Endothelial cell of umbilical vein (primary cell): ENCODE measurements around the gene NEU1. TPM values are rescaled to one million over a fixed set of nuclear protein-coding genes. Genes with fewer than 3 reads are reported as not detected.

Experiments
- BruUV-seq: library from RNA; stranded (reverse); fragments of 400-500 nt; replicated peaks from 2 replicates; lab custom pipeline; 2021; lab: Mats Ljungman, UMichigan
- CTCF ChIA-PET: fragments of 300-600, 350-600 bp; sonication (Branson Sonifier 250); formaldehyde crosslinking; loops from one replicate; lab custom pipeline; 2021; ENCODE audit warnings: antibody characterized with exemption, inconsistent platforms; lab: Charles Lee
- POLR2A ChIA-PET: fragments of 300-600, 350-600 bp; sonication (Branson Sonifier 250); formaldehyde crosslinking; loops from one replicate; lab custom pipeline; 2021; ENCODE audit warnings: antibody characterized with exemption, inconsistent platforms; lab: Charles Lee
- DNase-seq: peaks from one replicate; pipeline ENCODE4 v3.0.0-alpha.2; 2011; ENCODE audit warnings: low read depth, low spot score
- FAIRE-seq: peaks from 2 replicates; lab custom pipeline; 2011; peaks lifted over from hg19 to GRCh38; lab: Jason Lieb, UNC
- H2AFZ ChIP-seq: 2 replicates; pipeline ENCODE4 v1.6.0; 2012; ENCODE audit warnings: low read depth, low read length, control low read depth, inconsistent platforms
- H3K27ac ChIP-seq: 2 replicates; pipeline ENCODE4 v1.5.1; 2011; ENCODE audit warnings: low read depth, mild to moderate bottlenecking, control low read depth, low read length, moderate library complexity; ENCODE audit not compliant: insufficient read depth
- H3K27me3 ChIP-seq, 2 experiments: 2 replicates each; pipeline versions ENCODE4 v1.6.0 to v1.6.1; 2011; ENCODE audit warnings: low read length in 2 of 2, mixed read lengths in 1 of 2; ENCODE audit not compliant: control insufficient read depth in 2 of 2, insufficient read depth in 2 of 2
- H3K36me3 ChIP-seq, 2 experiments: 2 replicates in 1 of 2; 3 replicates in 1 of 2; pipeline ENCODE4 v1.5.1; 2011; ENCODE audit warnings: low read length in 2 of 2, mild to moderate bottlenecking in 1 of 2, moderate library complexity in 1 of 2; ENCODE audit not compliant: control insufficient read depth in 2 of 2, insufficient read depth in 2 of 2; ENCODE audit errors: extremely low read depth in 1 of 2
- H3K4me1 ChIP-seq: 3 replicates; pipeline ENCODE4 v1.5.1; 2011; ENCODE audit warnings: mild to moderate bottlenecking, low read length; ENCODE audit not compliant: control insufficient read depth, insufficient read depth; ENCODE audit errors: extremely low read depth
- H3K4me2 ChIP-seq: 2 replicates; pipeline ENCODE4 v1.6.1; 2011; ENCODE audit warnings: low read length, control low read depth, mixed read lengths; ENCODE audit not compliant: insufficient read depth
- H3K4me3 ChIP-seq, 3 experiments: fragments of 200-600 bp in 1 of 3; sonication (generic), shearing (Covaris generic) in 1 of 3; replicated peaks in 1 of 3; 2 replicates each; pipeline ENCODE4 v1.5.1; 2011 to 2016; ENCODE audit warnings: control low read depth in 3 of 3, low read length in 3 of 3, mild to moderate bottlenecking in 2 of 3, inconsistent platforms in 1 of 3, low read depth in 1 of 3, moderate library complexity in 1 of 3; ENCODE audit not compliant: insufficient read depth in 1 of 3
- H3K79me2 ChIP-seq: 2 replicates; pipeline ENCODE4 v1.6.0; 2012; ENCODE audit warnings: low read length, inconsistent platforms; ENCODE audit not compliant: control insufficient read depth, insufficient read depth
- H3K9ac ChIP-seq: replicated peaks from 2 replicates; pipeline ENCODE3; 2011; ENCODE audit warnings: low read length, control low read depth; ENCODE audit not compliant: insufficient read depth; ENCODE audit errors: extremely low read depth
- H3K9me1 ChIP-seq: replicated peaks from 3 replicates; pipeline ENCODE4 v1.6.0; 2011; ENCODE audit warnings: mild to moderate bottlenecking, low read length; ENCODE audit not compliant: control insufficient read depth, insufficient read depth; ENCODE audit errors: extremely low read depth
- H3K9me3 ChIP-seq: replicated peaks from 2 replicates; pipeline ENCODE4 v1.5.1; 2012; ENCODE audit warnings: low read length, inconsistent platforms; ENCODE audit not compliant: control insufficient read depth, insufficient read depth
- H4K20me1 ChIP-seq: replicated peaks from 2 replicates; pipeline ENCODE3; 2011; ENCODE audit warnings: mild to moderate bottlenecking, low read length; ENCODE audit not compliant: control insufficient read depth, insufficient read depth; ENCODE audit errors: extremely low read depth
- EZH2 ChIP-seq: IDR thresholded peaks from 2 replicates; pipeline ENCODE4 v1.6.1; 2012; ENCODE audit warnings: borderline replicate concordance, low read depth, mild to moderate bottlenecking, moderate library complexity, low read length, inconsistent platforms; ENCODE audit not compliant: severe bottlenecking
- FOS ChIP-seq: IDR thresholded peaks from 2 replicates; pipeline ENCODE4 v1.6.1; 2011; ENCODE audit warnings: mild to moderate bottlenecking, low read length, moderate library complexity, borderline replicate concordance; ENCODE audit not compliant: insufficient read depth
- GATA2 ChIP-seq: IDR thresholded peaks from 2 replicates; pipeline ENCODE4 v1.7.0; 2011; ENCODE audit warnings: low read depth, mild to moderate bottlenecking, moderate library complexity, mixed read lengths, low read length; ENCODE audit not compliant: insufficient read length, insufficient read depth
- JUN ChIP-seq: IDR thresholded peaks from 2 replicates; pipeline ENCODE4 v1.6.1; 2011; ENCODE audit warnings: borderline replicate concordance, low read depth; ENCODE audit not compliant: insufficient read length, insufficient read depth
- MYC ChIP-seq: IDR thresholded peaks from one replicate; pipeline ENCODE4 v1.6.1; 2011; ENCODE audit warnings: mild to moderate bottlenecking, low read depth, low read length
- POLR2A ChIP-seq: IDR thresholded peaks from 2 replicates; pipeline ENCODE4 v1.6.1; 2012; ENCODE audit warnings: low read depth, mild to moderate bottlenecking, control low read depth, low read length
- POLR2AphosphoS5 ChIP-seq: IDR thresholded peaks from 2 replicates; pipeline ENCODE4 v1.6.1; 2012; ENCODE audit warnings: low read depth, mild to moderate bottlenecking, control low read depth, low read length, moderate library complexity; ENCODE audit not compliant: insufficient read depth
- dilution Hi-C: fragments of 300-500 bp; cut with MboI; formaldehyde crosslinking; loops from one replicate; pipeline ENCODE4 v1.15.0; 2019; ENCODE audit warnings: low sequenced_read_pairs; ENCODE audit not compliant: extremely low pct_ligation_motif_present
- intact Hi-C: fragments of 100-400 bp; cut with micrococcal nuclease; formaldehyde crosslinking; loops from one replicate; pipeline ENCODE4 v1.10.0; 2022
- polyA plus RNA-seq, 4 experiments: library from polyadenylated mRNA; depleted of rRNA in 3 of 4; stranded (reverse) in 3 of 4; unstranded in 1 of 4; fragments of >200 nt; gene quantifications; 2 replicates each; pipeline versions ENCODE4 v1.2.1 to v1.2.3, GENCODE V29; 2011 to 2012; ENCODE audit warnings: missing spikeins in 1 of 4
- total RNA-seq: library from RNA; stranded (reverse); gene quantifications from 2 replicates; pipeline ENCODE4 v1.2.3, GENCODE V29; 2021
- TF ChIP-seq, protein P1 (sequence below): IDR thresholded peaks from 2 replicates; pipeline ENCODE4 v1.6.1; 2011; ENCODE audit not compliant: insufficient read depth, insufficient read length
- TF ChIP-seq, protein P2 (sequence below), 2 donors: IDR thresholded peaks; 1 replicate in 1 of 2; 2 replicates in 1 of 2; pipeline ENCODE4 v1.5.1; 2011; ENCODE audit warnings: low read length in 2 of 2, mild to moderate bottlenecking in 2 of 2, moderate library complexity in 2 of 2, control low read depth in 1 of 2, inconsistent platforms in 1 of 2, low read depth in 1 of 2; ENCODE audit not compliant: insufficient read depth in 1 of 2; ENCODE audit errors: extremely low read depth in 1 of 2

Gene NEU1
- total and polyA plus RNA-seq, 2 donors (not counting 3 experiments of a cell fraction or from before 2014, with no cell fraction given): 62.8 to 111 TPM

DNA sequence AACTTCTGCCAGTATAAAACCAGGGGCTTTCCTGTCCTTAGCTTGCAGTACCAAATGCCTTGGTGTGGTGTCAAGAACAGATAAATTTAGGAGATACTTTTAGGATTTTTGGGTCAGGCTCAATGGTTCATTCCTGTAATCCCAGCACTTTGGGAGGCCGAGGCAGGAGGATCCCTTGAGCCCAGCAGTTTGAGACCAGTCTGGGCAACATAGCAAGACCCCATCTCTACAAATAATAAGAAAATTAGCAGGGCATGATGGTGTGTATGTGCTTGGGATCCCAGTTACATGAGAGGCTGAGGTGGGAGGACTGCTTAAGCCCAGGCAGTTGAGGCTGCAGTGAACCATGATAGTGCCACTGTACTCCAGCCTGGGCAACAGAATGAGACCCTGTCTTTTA, 42.4 kb upstream of the NEU1 start:
- no peak overlapping the region for H3K9ac ChIP-seq
- POLR2A ChIA-PET: no interaction called here
- H3K4me3 ChIP-seq: no peak overlapping the region
- FAIRE-seq (no peak), DNase-seq (no peak)
- H3K27ac ChIP-seq: no peak overlapping the region
- H2AFZ ChIP-seq: no peak overlapping the region
- CTCF ChIA-PET: interaction anchor here (1.5 kb wide), 1 partner anchor 47 kb away, joined by 5 read pairs; no protein-coding TSS in a partner anchor
- intact Hi-C loops: no loop called here
- H3K4me1 ChIP-seq: no peaks in the 10 kb centered on the region
- H3K36me3 ChIP-seq: no peaks in the 10 kb centered on the region
- H3K9me3 ChIP-seq: no peaks in the 10 kb centered on the region
- no peaks in the 10 kb centered on the region for H3K79me2 ChIP-seq
- dilution Hi-C loops: no loop called here
- H3K27me3 ChIP-seq: peaks cover 5 to 12% of the 10 kb centered on the region in 2 experiments
- BruUV-seq: no TSS peak
- TF ChIP-seq GATA2: no peak
- TF ChIP-seq FOS: no peak
- no peak for TF ChIP-seq JUN
- no peak for TF ChIP-seq MYC
- no peak for TF ChIP-seq EZH2
- TF ChIP-seq, protein P1, sequence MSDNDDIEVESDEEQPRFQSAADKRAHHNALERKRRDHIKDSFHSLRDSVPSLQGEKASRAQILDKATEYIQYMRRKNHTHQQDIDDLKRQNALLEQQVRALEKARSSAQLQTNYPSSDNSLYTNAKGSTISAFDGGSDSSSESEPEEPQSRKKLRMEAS: no peak
- no peak for TF ChIP-seq POLR2AphosphoS5
- TF ChIP-seq POLR2A: no peak
- TF ChIP-seq, protein P2, sequence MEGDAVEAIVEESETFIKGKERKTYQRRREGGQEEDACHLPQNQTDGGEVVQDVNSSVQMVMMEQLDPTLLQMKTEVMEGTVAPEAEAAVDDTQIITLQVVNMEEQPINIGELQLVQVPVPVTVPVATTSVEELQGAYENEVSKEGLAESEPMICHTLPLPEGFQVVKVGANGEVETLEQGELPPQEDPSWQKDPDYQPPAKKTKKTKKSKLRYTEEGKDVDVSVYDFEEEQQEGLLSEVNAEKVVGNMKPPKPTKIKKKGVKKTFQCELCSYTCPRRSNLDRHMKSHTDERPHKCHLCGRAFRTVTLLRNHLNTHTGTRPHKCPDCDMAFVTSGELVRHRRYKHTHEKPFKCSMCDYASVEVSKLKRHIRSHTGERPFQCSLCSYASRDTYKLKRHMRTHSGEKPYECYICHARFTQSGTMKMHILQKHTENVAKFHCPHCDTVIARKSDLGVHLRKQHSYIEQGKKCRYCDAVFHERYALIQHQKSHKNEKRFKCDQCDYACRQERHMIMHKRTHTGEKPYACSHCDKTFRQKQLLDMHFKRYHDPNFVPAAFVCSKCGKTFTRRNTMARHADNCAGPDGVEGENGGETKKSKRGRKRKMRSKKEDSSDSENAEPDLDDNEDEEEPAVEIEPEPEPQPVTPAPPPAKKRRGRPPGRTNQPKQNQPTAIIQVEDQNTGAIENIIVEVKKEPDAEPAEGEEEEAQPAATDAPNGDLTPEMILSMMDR (IDR thresholded peaks at IDR 0.05; ENCODE audit: extremely low read depth in 1 of 2, insufficient read depth in 1 of 2, low read depth in 1 of 2, low read length in 2 of 2): no peak
- no peak overlapping the region for H3K4me2 ChIP-seq
- no peaks in the 10 kb centered on the region for H3K9me1 ChIP-seq
- no peaks in the 10 kb centered on the region for H4K20me1 ChIP-seq
